NOMO-1 treated with DMSO at 0.1 percent for 48 hours (cell line): ENCODE measurements around the gene SFXN2.
"Not testable (repeated sequence)": the region's sequence is repeated elsewhere in the genome, so short reads cannot be mapped to it uniquely, and the experiment has no call there.

Source experiments
- DNase-seq: peaks from one replicate; lab custom pipeline; 2025; ENCODE audit not compliant: unreplicated experiment; lab: John Stamatoyannopoulos, UW

The SFXN2 gene

GRCh38 chr10:102679596-102679995 lies 34.8 kb upstream of the SFXN2 start:
- no peak for DNase-seq

DNA sequence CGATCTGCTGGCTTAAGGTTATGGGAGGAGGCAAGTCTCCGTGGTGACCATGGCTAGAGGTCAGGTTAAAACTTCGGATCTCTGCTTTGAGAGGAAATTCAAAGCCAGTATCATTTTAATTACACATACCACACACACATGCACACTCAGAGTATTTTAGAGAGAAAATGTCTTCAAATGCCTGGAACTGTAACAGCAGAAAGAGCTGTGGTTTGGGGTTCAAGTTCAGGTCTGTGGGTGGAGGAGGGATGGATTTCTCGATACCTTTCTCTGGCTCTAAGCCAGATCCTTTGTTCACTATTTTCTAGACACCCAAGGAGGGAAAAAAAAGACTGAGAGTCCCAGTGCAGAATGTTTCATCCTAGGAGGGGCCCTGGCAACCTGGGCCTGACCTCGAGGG lies 32.7 kb upstream of the SFXN2 start:
- no peak for DNase-seq

DNA sequence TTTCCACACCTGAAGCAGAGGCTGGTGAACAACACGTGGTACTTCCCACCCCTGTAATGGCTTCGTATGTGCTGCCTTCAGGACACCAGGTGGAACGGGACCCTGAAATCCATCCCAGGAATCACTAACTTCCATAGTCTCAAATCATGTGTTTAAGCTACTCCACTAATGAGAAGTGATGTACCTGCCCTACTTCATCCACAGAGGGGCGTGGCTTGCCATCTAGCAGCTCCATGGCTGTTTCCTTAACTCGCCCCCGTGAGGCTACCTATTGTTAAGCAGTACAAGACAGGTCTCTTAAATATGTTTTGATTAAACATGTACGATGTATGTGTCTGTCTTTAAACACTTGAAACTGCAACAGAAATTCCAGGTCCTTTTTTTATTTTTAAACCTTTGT lies 32.0 kb upstream of the SFXN2 start:
- DNase-seq = no peak

DNA sequence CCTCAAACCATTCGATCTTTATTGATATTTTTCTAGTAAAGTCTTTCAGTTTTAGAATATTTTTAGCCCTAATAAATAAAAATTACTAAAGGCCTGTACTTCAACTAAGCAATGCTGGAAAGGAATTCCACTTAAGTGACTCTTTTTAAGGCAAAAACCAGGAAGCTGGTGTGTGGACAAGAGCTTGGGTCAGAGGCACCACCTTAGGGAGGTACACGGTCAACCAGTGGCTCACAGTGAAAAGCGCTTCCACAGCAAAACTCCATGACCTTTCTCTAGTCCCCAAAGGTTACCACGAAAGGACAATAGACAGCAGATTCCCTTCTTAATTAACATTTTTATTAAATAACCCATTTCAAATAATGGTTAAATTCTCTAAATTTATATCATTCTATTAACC lies 31.5 kb upstream of the SFXN2 start:
- no peak for DNase-seq

DNA sequence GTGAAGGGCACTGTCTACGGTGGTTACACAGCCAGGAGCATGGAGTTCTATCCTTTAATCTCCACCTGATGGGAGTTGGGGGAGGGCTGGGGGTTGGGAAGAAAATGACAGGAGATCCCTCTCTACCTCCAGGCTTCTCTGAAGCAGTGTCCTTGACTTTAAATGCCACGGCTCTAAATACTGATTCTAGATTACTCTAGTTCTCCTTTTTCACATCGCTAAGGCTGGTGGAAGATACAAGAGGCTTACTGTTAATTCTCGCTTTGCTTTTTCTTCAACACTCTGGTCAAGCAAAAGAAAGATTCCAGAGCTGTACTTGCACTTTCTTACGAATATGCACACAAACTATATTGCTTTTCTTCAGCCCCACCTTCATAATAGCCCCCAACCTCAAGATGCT lies 30.7 kb upstream of the SFXN2 start:
- no peak for DNase-seq

GRCh38 chr10:102691285-102692066 lies 23.0 kb upstream of the SFXN2 start:
- DNase-seq = no peak

GRCh38 chr10:102695401-102695800 lies 19.0 kb upstream of the SFXN2 start:
- not testable (repeated sequence) for DNase-seq

- no peak for DNase-seq
Observed at GRCh38 chr10:102696736-102697135, 17.7 kb upstream of the SFXN2 start.

DNA sequence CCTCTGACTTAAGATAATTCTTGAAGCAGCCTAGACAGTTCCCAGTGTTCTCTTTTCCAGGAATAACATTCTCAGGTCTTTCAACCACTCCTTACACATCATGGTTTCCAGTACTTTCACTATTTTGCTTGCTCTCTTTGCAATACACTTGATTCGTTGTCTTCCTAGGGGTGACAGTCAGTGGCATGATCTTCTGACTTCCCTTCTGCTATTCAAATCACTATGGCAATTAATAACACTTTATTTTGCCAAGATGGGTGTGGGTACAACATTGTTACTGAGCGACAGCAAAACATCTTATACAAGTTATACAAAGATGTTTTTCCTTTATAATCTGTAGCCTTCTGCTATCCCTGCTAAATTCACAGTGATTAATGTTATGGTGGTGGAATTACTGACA lies 15.5 kb upstream of the SFXN2 start:
- no peak for DNase-seq

DNA sequence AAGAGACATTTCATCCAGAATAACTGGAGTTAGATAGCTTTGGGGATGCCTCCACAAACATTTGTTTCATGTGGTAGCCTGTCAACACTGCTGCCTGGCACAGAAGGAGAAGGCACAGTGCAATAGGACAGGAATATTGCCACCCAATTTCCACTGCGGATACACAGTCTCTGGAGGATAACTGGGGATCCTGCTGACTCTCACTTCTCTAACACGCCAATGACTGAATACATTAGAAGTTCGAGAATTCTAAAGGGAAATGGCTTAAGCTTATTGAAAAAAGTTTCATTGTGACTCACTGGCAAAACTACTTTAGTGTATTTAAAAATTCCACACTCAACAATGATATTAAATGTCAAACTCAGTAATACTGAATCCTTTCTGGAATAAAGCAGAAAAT lies 13.2 kb upstream of the SFXN2 start:
- no peak for DNase-seq

- DNase-seq = no peak
Observed at GRCh38 chr10:102701796-102702195, 12.6 kb upstream of the SFXN2 start.

GRCh38 chr10:102702742-102703141 lies 11.7 kb upstream of the SFXN2 start:
- no peak for DNase-seq

- DNase-seq = no peak
Observed at GRCh38 chr10:102704915-102705314, 9.5 kb upstream of the SFXN2 start.

DNA sequence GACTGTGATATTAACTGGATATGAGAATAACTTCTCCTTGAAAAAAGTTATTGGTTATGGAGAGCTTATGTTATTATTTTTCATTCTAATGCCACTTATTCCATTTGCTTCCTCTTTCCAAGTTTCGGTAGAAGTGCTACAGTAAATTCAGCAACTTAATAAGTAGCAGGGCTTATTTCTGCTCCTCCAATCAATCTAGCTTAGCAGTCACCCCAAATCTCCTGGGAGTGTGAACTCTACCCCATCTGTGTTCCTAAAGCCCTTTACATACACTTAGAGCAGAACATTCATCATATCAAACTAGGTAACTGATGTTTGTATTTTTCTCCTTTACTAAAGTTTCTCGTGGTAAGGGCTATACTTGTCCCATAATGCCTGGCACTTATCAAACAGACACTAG lies 8.9 kb upstream of the SFXN2 start:
- DNase-seq = peak; percentile 57

DNA sequence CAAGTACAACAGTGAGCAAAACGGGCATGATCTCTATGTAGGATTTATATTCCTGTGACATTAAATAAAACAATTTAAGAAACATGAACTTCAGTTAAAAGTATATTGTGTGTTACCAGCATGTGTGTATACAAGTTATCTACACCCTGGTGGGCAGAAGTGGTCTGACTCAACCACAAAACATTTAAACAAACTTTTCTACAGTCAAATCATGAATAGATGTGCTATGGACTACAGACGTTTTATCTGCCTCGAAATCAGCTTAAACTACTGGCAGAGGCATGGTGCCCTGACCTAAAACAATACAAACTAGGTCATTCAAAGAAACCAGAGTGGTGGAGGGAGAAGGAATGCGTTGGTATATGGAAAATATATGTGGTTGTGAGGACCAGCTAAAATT lies 3.8 kb upstream of the SFXN2 start:
- DNase-seq = no peak

DNA sequence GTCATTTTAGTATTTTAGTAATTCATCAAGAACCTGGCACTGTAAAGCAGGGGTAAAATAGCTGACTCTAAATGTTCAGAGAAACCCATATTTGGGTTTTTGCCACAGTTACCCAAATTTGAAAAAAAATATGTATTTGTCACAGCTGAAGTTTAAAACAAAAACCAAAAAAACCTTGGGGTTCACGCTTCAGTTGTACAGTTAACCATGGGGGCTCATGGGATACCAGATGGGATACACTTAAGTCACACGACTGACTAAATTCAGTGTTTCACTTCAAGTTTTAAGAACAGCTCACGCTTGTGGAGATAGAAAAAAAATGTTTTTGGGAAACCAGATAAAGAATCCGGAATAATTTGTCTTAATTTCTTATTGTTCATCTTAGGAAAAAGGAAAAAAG lies 2.3 kb upstream of the SFXN2 start:
- DNase-seq = no peak

GRCh38 chr10:102712843-102713538 lies 1.4 kb upstream of the SFXN2 start:
- DNase-seq = peak; percentile 38

DNA sequence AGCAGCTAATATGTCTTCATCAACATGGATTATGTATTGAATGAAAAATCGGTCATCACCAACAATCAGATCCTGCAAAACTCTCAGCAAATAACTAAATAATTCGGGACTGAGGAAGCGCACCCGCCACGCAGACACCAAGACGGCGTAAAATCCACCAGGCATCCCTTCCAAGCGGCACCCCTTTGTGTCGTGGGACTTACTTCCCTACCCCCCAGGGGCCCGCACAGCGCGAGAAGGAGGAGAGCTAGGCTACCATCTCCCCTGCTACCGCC lies 960 bp upstream of the SFXN2 start:
- DNase-seq = no peak

DNA sequence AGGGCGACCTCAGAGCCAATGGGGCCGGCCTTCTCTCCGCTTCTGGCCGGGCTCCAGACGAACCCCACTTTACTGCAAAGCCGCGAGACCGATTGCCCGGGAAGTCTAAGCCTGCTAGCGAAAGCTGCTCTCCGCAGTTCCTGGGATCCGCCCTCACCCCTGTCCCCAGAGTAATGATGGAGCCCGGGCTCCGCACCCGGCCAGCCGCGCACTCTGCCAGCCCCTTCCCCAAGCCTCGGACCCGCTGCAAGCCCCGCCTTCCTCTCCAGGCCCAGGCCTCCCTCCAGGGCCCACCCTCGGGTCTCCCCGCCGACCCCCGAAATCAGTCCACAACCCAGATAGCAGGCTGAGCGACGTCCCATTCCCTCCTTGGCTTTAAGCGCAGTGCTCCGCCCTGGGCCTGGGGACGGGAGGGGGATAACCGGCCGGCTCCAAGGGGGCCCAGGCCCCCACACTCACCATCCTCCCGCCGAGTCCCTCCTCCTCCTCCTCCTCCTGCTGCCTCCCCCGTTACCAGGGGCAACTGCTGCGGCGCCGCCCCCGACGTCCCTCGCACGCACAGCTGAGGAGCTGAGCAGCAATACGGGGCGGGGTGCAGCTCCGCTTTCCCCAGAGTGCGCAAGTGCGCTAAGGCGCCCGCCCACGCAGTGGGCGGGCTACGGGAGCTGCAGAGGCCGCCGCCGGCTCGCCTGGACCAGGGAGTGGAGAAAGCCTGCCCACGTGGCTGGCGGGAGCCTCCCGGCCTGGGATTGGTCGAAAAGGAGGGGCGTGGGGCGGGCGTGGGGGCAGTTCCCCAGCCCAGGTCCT lies 419 bp upstream of the SFXN2 start, which contains the start of gene ARL3:
ARL3 (minus strand) TSS at position 584 of the 807 bp plus-strand sequence; CDS start at position 462, 122 bp downstream.
- DNase-seq = peak; percentile 98

- DNase-seq = no peak
Observed at GRCh38 chr10:102715880-102716279, 1.4 kb downstream of the SFXN2 start.

DNA sequence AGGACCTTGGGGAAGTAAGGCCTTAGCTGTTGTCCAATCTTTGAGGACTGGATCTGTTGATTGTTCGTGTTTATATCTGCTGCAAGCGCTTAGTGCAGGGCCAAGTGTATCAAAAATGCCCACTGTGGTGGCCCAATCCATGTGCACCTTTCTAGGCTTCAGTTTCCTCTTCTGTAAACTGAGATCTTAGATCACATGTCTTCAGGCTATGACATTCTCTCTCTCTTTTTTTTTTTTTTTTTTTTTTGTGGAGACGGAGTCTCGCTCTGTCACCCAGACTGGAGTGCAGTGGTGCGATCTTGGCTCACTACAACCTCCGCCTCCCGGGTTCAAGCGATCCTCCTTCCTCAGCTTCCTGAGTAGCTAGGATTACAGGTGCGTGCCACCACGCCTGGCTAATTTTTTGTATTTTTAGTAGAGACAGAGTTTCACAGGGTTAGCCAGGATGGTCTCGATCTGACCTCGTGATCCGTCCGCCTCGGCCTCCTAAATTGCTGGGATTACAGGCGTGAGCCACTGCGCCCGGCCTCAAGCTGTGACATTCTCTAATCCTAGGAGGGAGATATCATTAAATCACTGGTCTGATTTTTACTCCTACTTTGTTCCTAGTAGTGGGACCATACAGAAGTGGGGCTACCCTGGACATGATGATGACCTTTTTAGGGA lies 2.6 kb downstream of the SFXN2 start:
- DNase-seq = not testable (repeated sequence)
